ENCODE measurements around the gene SYPL1. TPM values are rescaled to one million over a fixed set of nuclear protein-coding genes. Genes with fewer than 3 reads are reported as not detected.
A peak's percentile ranks its signal among the peaks of the same experiment; 100 is the strongest.

The SYPL1 gene
- total and polyA plus RNA-seq, 2 donors (not counting 1 experiment from before 2014, with no cell fraction given), result 58.5 to 130 TPM

DNA sequence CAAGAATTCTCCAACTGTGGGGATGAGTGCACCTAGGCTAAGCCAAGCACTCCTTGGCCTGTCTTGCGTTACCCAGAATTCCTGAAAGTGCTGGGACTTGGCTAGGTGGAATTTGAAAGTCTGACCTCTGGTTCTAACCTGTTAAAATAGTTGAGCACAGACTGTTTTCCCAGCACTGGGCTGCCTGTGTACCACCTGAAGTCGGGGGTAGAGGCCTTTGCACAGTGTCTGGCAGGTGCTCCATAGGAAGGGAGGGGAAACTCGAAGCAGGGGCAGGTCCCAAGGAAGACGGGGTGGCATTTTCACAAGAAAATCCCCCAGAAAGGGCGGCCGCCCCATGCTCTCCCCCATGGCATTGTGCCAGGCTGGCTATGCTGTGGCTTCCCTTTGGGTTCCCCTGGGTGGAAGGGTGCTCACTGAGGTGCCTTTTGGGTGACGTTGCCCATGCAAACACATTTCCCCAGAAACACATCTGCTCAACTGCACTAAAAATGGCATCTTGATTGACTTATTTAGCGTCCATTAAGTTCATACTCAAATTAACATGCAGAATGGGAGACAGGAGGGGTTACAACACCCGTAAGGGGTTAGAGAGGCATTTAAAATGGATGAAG is 62.9 kb downstream of the SYPL1 start:
- H3K4me2 ChIP-seq (replicated peaks; ENCODE audit: low read depth, low read length, poor library complexity, severe bottlenecking), result peak overlapping the region; percentile 31
- H2AFZ ChIP-seq (ENCODE audit: insufficient read depth, low read depth, low read length, poor library complexity, severe bottlenecking), result peak overlapping the region; percentile 40
- ChIA-PET CTCF (interaction anchor here (0.9 to 13.9 kb wide), 6 partner anchors 7 to 394 kb away, joined by 3 to 390 read pairs (median 100); no protein-coding TSS in a partner anchor), POLR2A (no interaction called here)
- H3K27ac ChIP-seq (ENCODE audit: low read length in 2 of 2), result no peak overlapping the region
- no peaks in the 10 kb centered on the region for H3K79me2 ChIP-seq (ENCODE audit: control insufficient read depth, insufficient read depth, low read length)
- peak; percentile 74 for DNase-seq
- intact Hi-C loops (cut with micrococcal nuclease), result loop anchor here (10.0 kb wide), 1 partner anchor 364 kb away; no protein-coding TSS in a partner anchor
- H3K36me3 ChIP-seq (replicated peaks in 1 of 2; ENCODE audit: control extremely low read depth in 1 of 2, control insufficient read depth in 1 of 2, extremely low read depth in 1 of 2, insufficient read depth in 2 of 2, low read length in 1 of 2), result no peaks in the 10 kb centered on the region
- H3K9me3 ChIP-seq (ENCODE audit: control extremely low read depth in 1 of 3, control insufficient read depth in 2 of 3, insufficient read depth in 1 of 3, low read length in 2 of 3), result no peaks in the 10 kb centered on the region
- Mint-ChIP-seq H3K27me3 (no peaks in the 10 kb centered on the region), H3K4me1 (peaks cover 33% of the 10 kb centered on the region), H3K27ac (no peak overlapping the region), H3K9me3 (ENCODE audit: insufficient read depth) (no peaks in the 10 kb centered on the region), H3K4me3 (no peak overlapping the region)
- no peak for TF ChIP-seq EZH2 (IDR thresholded peaks at IDR 0.05; ENCODE audit: borderline replicate concordance, insufficient read depth, low read depth, low read length, poor library complexity, severe bottlenecking)
- peaks cover 15 to 26% of the 10 kb centered on the region in 2 donors for H3K4me1 ChIP-seq (ENCODE audit: control insufficient read depth in 2 of 2, insufficient read depth in 2 of 2, low read length in 2 of 2)
- no peak overlapping the region for H3K4me3 ChIP-seq (ENCODE audit: control extremely low read depth in 1 of 5, extremely low read depth in 1 of 5, insufficient read depth in 1 of 5, low read depth in 2 of 5, low read length in 4 of 5)
- ATAC-seq (ENCODE audit: low read depth), result peak; percentile 87
- 38% methylated on average over 5 of the region's 9 CpGs for WGBS (ENCODE audit: insufficient coverage)
- H4K20me1 ChIP-seq (ENCODE audit: control insufficient read depth, insufficient read depth, low read length, poor library complexity, severe bottlenecking), result no peaks in the 10 kb centered on the region
- no peak overlapping the region for H3K9ac ChIP-seq (ENCODE audit: low read length)
- H3K27me3 ChIP-seq (replicated peaks in 1 of 4; ENCODE audit: control extremely low read depth in 1 of 4, control insufficient read depth in 3 of 4, insufficient read depth in 4 of 4, low read length in 3 of 4), result no peaks in the 10 kb centered on the region

DNA sequence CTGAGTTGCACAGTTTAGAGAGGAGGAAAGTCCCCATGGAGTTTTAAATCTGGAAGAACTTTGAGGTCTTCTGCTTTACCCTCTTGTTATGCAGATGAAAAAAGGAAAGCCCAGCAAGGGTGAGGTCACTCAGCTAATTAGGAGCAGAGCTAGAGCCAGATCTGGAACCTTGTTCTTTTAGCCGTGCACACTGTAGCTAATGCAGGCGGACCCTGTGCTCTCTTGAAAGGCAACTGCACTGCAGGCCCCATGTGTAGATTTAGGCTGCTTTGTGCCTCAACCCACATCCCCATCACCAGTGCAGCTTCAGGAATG is 63.4 kb downstream of the SYPL1 start:
- Mint-ChIP-seq H3K9me3 (ENCODE audit: insufficient read depth) (no peaks in the 10 kb centered on the region), H3K27ac (no peak overlapping the region), H3K27me3 (no peaks in the 10 kb centered on the region), H3K4me3 (no peak overlapping the region), H3K4me1 (peaks cover 31% of the 10 kb centered on the region)
- Histone ChIP-seq H3K36me3 (replicated peaks in 1 of 2; ENCODE audit: control extremely low read depth in 1 of 2, control insufficient read depth in 1 of 2, extremely low read depth in 1 of 2, insufficient read depth in 2 of 2, low read length in 1 of 2) (no peaks in the 10 kb centered on the region), H3K79me2 (ENCODE audit: control insufficient read depth, insufficient read depth, low read length) (no peaks in the 10 kb centered on the region), H3K4me3 (ENCODE audit: control extremely low read depth in 1 of 5, extremely low read depth in 1 of 5, insufficient read depth in 1 of 5, low read depth in 2 of 5, low read length in 4 of 5) (no peak overlapping the region), H3K27me3 (replicated peaks in 1 of 4; ENCODE audit: control extremely low read depth in 1 of 4, control insufficient read depth in 3 of 4, insufficient read depth in 4 of 4, low read length in 3 of 4) (no peaks in the 10 kb centered on the region), H2AFZ (ENCODE audit: insufficient read depth, low read depth, low read length, poor library complexity, severe bottlenecking) (no peak overlapping the region), H3K9ac (ENCODE audit: low read length) (no peak overlapping the region), H3K4me1 (ENCODE audit: control insufficient read depth in 2 of 2, insufficient read depth in 2 of 2, low read length in 2 of 2) (peaks cover 15 to 26% of the 10 kb centered on the region in 2 donors), H4K20me1 (ENCODE audit: control insufficient read depth, insufficient read depth, low read length, poor library complexity, severe bottlenecking) (no peaks in the 10 kb centered on the region), H3K27ac (ENCODE audit: low read length in 2 of 2) (no peak overlapping the region), H3K4me2 (replicated peaks; ENCODE audit: low read depth, low read length, poor library complexity, severe bottlenecking) (peak overlapping the region; percentile 31), H3K9me3 (ENCODE audit: control extremely low read depth in 1 of 3, control insufficient read depth in 2 of 3, insufficient read depth in 1 of 3, low read length in 2 of 3) (no peaks in the 10 kb centered on the region)
- 100% methylated on average over 1 of the region's 2 CpGs for WGBS (ENCODE audit: insufficient coverage)
- DNase-seq (no peak), ATAC-seq (ENCODE audit: low read depth) (no peak)
- intact Hi-C loops (cut with micrococcal nuclease), result loop anchor here (10.0 kb wide), 1 partner anchor 364 kb away; no protein-coding TSS in a partner anchor
- CTCF ChIA-PET, result interaction anchor here (1.6 to 13.9 kb wide), 5 partner anchors 23 to 394 kb away, joined by 3 to 216 read pairs (median 33); no protein-coding TSS in a partner anchor
- TF ChIP-seq, protein P1, sequence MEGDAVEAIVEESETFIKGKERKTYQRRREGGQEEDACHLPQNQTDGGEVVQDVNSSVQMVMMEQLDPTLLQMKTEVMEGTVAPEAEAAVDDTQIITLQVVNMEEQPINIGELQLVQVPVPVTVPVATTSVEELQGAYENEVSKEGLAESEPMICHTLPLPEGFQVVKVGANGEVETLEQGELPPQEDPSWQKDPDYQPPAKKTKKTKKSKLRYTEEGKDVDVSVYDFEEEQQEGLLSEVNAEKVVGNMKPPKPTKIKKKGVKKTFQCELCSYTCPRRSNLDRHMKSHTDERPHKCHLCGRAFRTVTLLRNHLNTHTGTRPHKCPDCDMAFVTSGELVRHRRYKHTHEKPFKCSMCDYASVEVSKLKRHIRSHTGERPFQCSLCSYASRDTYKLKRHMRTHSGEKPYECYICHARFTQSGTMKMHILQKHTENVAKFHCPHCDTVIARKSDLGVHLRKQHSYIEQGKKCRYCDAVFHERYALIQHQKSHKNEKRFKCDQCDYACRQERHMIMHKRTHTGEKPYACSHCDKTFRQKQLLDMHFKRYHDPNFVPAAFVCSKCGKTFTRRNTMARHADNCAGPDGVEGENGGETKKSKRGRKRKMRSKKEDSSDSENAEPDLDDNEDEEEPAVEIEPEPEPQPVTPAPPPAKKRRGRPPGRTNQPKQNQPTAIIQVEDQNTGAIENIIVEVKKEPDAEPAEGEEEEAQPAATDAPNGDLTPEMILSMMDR (IDR thresholded peaks at IDR 0.05), result no peak
- TF ChIP-seq EZH2 (IDR thresholded peaks at IDR 0.05; ENCODE audit: borderline replicate concordance, insufficient read depth, low read depth, low read length, poor library complexity, severe bottlenecking), result no peak
- POLR2A ChIA-PET, result no interaction called here

All from B cell (primary cell).